GM19351 (cell line): ENCODE results near the gene KHDC4.
"Not testable (repeated sequence)": the region's sequence is repeated elsewhere in the genome, so short reads cannot be mapped to it uniquely, and the experiment has no call there.

Experiments used
- ATAC-seq: cut with Tn5 transposase; IDR thresholded peaks from one replicate; pipeline ENCODE4 v1.9.1; 2021; ENCODE audit warnings: mild to moderate bottlenecking, moderate library complexity; ENCODE audit not compliant: unreplicated experiment

KHDC4 gene

DNA sequence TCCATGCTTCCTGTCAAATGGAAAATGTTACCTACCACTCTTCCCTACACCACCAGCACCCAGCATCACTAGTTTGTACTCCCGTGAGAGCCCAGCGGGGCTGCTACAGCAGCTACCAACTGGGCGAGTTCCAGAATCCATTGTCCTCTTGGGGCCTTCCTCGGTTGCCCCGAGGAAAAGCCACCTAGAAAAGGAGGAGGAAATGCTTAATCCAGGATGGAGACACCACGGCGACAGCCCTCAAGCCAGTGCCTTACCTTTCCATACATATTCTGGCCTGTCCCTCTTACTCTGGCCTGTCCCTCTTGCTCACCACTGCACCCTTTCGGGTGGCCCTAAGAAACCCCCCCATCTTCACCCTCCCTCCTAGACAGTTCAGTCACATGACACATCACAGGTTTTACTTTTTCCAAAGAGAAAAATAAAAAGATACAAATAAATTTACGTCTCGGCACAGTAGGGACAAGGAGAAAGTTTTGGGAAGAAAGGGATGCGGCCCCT is 23.5 kb downstream of the KHDC4 start:
- no peak for ATAC-seq

DNA sequence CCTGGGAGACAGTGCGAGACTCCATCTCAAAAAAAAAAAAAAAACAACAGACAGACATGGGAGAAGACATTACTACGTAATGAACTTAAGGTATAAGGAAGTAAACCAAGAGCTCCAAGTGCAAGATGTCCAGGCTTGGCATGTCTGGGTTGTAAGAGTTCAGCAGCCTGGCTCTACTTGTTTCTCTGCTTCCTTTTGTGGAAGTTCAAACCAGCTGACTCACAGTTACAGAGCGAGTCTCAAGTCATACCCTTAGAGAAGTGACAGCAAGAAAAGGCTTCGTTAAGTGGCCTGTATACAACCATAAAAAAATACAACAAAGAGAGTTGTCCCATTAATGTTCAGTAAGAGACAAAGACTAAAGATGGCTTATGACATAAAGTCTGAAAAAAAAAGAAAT is 24.3 kb downstream of the KHDC4 start:
- ATAC-seq, result no peak

- ATAC-seq, result no peak
These were observed 30.0 kb downstream of the KHDC4 start for GRCh38 chr1:155904261-155904660.

GRCh38 chr1:155900161-155900560 is 34.1 kb downstream of the KHDC4 start:
- ATAC-seq, result no peak

DNA sequence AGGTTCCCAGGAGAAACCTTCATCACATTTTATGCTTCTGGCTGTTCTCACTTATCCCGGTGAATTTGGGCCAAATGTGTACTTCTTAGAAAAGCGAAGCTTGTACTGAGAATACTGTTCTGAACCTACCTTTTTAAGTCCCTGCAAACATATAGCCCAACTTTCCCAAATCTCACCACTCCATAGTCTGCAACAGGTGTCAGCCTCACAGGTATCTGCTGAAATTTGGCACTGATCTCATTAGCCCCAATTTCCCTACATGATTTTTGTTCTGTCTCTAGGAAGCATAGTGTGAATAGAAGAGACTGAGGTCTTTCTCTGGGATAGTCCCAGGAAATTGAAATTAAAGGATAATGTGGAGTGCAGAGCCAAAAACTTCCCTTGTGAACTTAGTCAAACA is 34.5 kb downstream of the KHDC4 start:
- ATAC-seq, result no peak

DNA sequence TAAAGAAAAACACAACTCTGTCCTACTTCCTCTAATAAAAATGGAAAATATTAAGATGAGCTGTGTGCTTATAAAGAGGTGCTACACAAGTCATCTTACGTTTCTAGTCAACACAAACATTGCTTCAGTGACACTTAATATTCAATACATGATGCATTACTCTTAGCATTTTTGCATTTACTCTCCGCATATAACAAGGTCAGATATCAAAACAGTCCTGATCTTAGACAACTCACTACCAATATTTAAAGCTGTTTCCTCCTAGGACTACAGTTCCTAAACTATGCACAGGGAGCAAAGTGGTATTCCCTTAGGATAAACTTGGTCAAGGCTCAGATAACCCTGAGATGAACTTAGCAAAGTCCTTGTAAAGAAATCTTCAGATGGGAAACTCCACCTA is 35.3 kb downstream of the KHDC4 start:
- no peak for ATAC-seq

DNA sequence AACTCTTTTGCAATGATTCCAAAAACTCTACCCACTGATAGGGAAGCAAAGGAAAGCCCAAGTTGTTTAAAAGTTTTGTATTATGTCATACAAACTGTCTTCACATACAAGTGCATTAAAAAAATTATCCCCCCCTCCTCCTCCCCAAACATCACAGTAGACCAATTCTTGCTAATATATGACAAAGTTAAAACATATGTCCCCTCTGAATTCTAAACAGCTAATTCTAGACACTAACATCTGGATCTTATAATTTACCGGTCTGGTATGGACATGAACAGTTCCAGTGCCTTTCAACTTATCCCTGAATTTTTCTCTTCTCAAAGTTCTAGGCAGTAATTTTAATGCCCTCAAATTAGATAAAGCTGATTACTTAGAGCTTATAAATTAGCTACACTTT is 36.5 kb downstream of the KHDC4 start:
- no peak for ATAC-seq

DNA sequence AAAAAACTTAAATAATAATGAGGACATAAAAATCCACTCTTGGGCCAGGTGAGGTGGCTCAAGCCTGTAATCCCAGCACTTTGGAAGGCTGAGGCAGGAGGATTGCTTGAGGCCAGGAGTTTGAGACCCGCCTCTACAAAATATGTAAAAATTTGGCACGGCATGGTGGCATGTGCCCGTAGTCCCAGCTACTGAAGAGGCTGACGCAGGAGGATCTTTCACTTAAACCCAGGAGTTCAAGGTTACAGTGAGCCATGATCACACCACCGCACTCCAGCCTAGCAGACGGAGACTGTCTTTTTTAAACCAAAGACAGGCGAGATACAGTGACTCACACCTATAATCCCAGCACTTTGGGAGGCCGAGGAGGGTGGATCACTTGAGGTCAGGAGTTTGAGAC is 37.7 kb downstream of the KHDC4 start:
- ATAC-seq, result not testable (repeated sequence)

DNA sequence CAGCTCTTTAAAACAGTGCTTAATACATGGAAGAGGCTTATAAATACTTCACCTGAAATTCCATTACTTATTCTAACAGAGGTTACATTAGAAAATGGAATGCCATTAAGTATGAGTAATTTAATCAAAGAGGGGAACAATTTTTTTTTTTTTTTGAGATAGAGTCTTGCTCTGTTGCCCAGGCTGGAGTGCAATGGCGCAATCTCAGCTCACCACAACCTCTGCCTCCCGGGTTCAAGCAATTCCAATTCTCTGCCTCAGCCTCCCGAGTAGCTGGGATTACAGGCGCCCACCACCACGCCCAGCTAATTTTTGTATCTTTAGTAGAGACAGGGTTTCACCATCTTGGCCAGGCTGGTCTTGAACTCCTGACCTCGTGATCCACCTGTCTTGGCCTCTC is 38.6 kb downstream of the KHDC4 start:
- ATAC-seq, result not testable (repeated sequence)

- ATAC-seq, result no peak
These were observed 40.6 kb downstream of the KHDC4 start for GRCh38 chr1:155893389-155894142.

DNA sequence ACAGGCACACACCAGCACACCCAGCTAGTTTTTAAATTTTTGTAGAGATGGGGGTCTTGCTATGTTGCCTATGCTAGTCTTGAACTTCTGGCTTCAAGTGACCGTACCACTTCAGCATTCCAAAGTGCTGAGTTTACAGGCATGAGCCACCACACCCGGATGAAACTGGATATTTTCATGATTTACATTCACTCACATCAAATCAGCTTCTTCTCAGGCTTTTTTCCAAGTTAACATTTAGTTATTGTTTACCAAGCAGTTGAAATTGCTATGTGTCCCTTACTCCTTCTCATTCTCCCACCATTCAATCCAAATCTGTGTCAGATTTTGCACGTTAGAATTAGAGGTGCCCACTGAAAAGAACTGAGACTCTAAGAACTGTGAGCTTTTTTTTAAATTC is 41.4 kb downstream of the KHDC4 start:
- ATAC-seq, result no peak

GRCh38 chr1:155890251-155890650 is 44.0 kb downstream of the KHDC4 start:
- no peak for ATAC-seq

DNA sequence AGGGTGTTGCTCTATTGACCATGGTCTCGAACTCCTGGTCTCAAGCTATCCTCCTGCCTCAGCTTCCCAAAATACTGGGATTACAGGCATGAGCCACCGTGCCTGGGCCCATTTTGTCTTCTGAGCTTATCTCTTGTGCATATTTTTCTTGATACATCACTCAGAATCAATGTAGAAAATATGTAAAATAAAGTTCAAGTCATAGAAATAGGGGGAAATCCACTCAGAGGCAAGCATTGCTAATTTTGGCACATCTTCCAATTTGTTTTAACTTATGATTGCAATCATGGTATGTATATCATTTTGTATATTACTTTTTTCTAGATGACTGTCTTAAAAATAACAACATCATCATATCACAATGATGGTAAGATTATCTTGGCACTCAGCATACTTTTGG is 44.6 kb downstream of the KHDC4 start:
- ATAC-seq, result no peak

- ATAC-seq, result no peak
These were observed 45.7 kb downstream of the KHDC4 start for GRCh38 chr1:155888481-155888880.

GRCh38 chr1:155884982-155885381 is 49.2 kb downstream of the KHDC4 start:
- ATAC-seq, result no peak

- ATAC-seq, result no peak
These were observed 49.9 kb downstream of the KHDC4 start for GRCh38 chr1:155884031-155884960.

DNA sequence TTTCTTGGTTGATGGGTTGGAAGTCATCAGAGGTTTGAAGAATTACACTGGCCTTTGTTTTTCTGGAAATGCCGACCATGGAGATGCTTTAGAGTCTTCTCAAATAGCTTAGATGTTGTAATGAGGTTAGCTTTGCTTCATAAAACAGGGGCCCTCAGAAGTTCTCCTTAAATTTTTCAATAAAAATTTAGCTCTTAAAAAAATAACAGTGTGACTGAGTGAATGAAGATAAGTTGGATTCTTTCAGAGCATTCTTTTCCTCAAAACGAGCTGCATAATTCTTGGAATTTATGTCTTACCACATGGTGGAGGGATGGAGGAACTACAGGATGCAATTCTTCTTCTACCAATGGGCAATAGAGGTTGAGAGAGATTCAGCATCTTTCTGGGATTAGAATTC is 51.4 kb downstream of the KHDC4 start:
- no peak for ATAC-seq

- ATAC-seq, result no peak
These were observed 52.0 kb downstream of the KHDC4 start for GRCh38 chr1:155882235-155882634.

GRCh38 chr1:155880950-155881349 is 53.3 kb downstream of the KHDC4 start:
- no peak for ATAC-seq

GRCh38 chr1:155880251-155880650 is 54.0 kb downstream of the KHDC4 start:
- no peak for ATAC-seq

GRCh38 chr1:155877945-155878344 is 56.3 kb downstream of the KHDC4 start:
- ATAC-seq, result no peak

- no peak for ATAC-seq
These were observed 60.4 kb downstream of the KHDC4 start for GRCh38 chr1:155873860-155874259.
